OCI-LY1 (cell line): ENCODE data around the gene ANK3.

ENCODE experiments used
- H2AFZ ChIP-seq: fragments of 200-600 bp; sonication (generic), shearing (Covaris generic); 2 replicates; pipeline ENCODE4 v1.6.0; 2014; ENCODE audit warnings: antibody characterized with exemption, mild to moderate bottlenecking, low read length
- H3F3A ChIP-seq: fragments of 200-600 bp; sonication (generic), shearing (Covaris generic); 2 replicates; pipeline ENCODE4 v1.6.0; 2014; ENCODE audit warnings: mild to moderate bottlenecking, antibody characterized with exemption, low read length, moderate library complexity; ENCODE audit not compliant: insufficient read depth
- H3K27ac ChIP-seq: fragments of 200-600 bp; sonication (generic); 2 replicates; pipeline ENCODE4 v1.5.1; 2014; ENCODE audit warnings: low read length, mixed run types, mild to moderate bottlenecking, low read depth; ENCODE audit not compliant: poor library complexity, severe bottlenecking
- H3K27me3 ChIP-seq: fragments of 200-600 bp; sonication (generic); 2 replicates; pipeline ENCODE4 v1.6.0; 2014; ENCODE audit warnings: antibody characterized with exemption, mild to moderate bottlenecking, low read length, moderate library complexity; ENCODE audit not compliant: insufficient read depth
- H3K36me3 ChIP-seq: fragments of 200-600 bp; sonication (generic); 2 replicates; pipeline ENCODE4 v1.6.1; 2014; ENCODE audit warnings: mild to moderate bottlenecking, antibody characterized with exemption, low read length, moderate library complexity, mixed read lengths; ENCODE audit not compliant: insufficient read depth
- H3K4me1 ChIP-seq: fragments of 200-600 bp; sonication (generic); 2 replicates; pipeline ENCODE4 v1.5.1; 2014; ENCODE audit warnings: mild to moderate bottlenecking, low read length, moderate library complexity; ENCODE audit not compliant: insufficient read depth, severe bottlenecking
- H3K4me2 ChIP-seq: fragments of 200-600 bp; sonication (generic), shearing (Covaris generic); 2 replicates; pipeline ENCODE4 v1.6.1; 2014; ENCODE audit warnings: low read length
- H3K4me3 ChIP-seq: fragments of 200-600 bp; sonication (generic); 2 replicates; pipeline ENCODE4 v1.5.1; 2014; ENCODE audit warnings: low read length, low read depth, mild to moderate bottlenecking, mixed read lengths; ENCODE audit not compliant: poor library complexity, severe bottlenecking
- H3K79me2 ChIP-seq: fragments of 200-600 bp; shearing (Covaris generic); 2 replicates; pipeline ENCODE4 v1.6.1; 2016; ENCODE audit warnings: mixed run types, low read length, mixed read lengths; ENCODE audit not compliant: insufficient read depth
- H3K9ac ChIP-seq: fragments of 200-600 bp; sonication (generic), shearing (Covaris generic); 2 replicates; pipeline ENCODE4 v1.6.1; 2014; ENCODE audit warnings: mild to moderate bottlenecking, low read length, mixed read lengths
- H3K9me2 ChIP-seq: fragments of 200-600 bp; sonication (generic), shearing (Covaris generic); 2 replicates; pipeline ENCODE4 v1.6.1; 2014; ENCODE audit warnings: low read depth, mild to moderate bottlenecking, low read length, mixed read lengths
- H3K9me3 ChIP-seq: fragments of 200-600 bp; shearing (Covaris generic); 2 replicates; pipeline ENCODE4 v1.6.1; 2014; ENCODE audit warnings: low read length, mixed read lengths
- H4K20me1 ChIP-seq: fragments of 200-600 bp; sonication (generic), shearing (Covaris generic); 2 replicates; pipeline ENCODE4 v1.6.0; 2016; ENCODE audit warnings: mild to moderate bottlenecking, low read length; ENCODE audit not compliant: insufficient read depth
- EZH2 ChIP-seq: fragments of 200-600 bp; sonication (generic), shearing (Covaris generic); IDR thresholded peaks from 2 replicates; pipeline ENCODE4 v1.8.0; 2017; ENCODE audit warnings: borderline replicate concordance, mixed run types, mild to moderate bottlenecking, antibody characterized with exemption, low read length, moderate library complexity, mixed read lengths
- TF ChIP-seq, protein P1 (sequence below): fragments of 200-600 bp; sonication (generic), shearing (Covaris generic); IDR thresholded peaks from 2 replicates; pipeline ENCODE4 v1.5.1; 2017; ENCODE audit warnings: mild to moderate bottlenecking, antibody characterized with exemption, low read length, moderate library complexity, mixed read lengths

ANK3 gene

GRCh38 chr10:60276232-60276631, 113.4 kb downstream of the ANK3 start:
- Histone ChIP-seq H3K4me1 (peaks cover 17% of the 10 kb centered on the region), H3K9ac (no peak overlapping the region), H3K27me3 (no peaks in the 10 kb centered on the region), H4K20me1 (no peaks in the 10 kb centered on the region), H2AFZ (no peak overlapping the region), H3K9me3 (peaks cover 15% of the 10 kb centered on the region; the same call in 1 of the 2 replicates), H3K4me2 (no peak overlapping the region), H3K79me2 (no peaks in the 10 kb centered on the region), H3K27ac (no peak overlapping the region), H3F3A (no peaks in the 10 kb centered on the region), H3K4me3 (no peak overlapping the region), H3K36me3 (peaks cover 62% of the 10 kb centered on the region), H3K9me2 (no peaks in the 10 kb centered on the region)
- no peak for TF ChIP-seq EZH2
- TF ChIP-seq, protein P1, sequence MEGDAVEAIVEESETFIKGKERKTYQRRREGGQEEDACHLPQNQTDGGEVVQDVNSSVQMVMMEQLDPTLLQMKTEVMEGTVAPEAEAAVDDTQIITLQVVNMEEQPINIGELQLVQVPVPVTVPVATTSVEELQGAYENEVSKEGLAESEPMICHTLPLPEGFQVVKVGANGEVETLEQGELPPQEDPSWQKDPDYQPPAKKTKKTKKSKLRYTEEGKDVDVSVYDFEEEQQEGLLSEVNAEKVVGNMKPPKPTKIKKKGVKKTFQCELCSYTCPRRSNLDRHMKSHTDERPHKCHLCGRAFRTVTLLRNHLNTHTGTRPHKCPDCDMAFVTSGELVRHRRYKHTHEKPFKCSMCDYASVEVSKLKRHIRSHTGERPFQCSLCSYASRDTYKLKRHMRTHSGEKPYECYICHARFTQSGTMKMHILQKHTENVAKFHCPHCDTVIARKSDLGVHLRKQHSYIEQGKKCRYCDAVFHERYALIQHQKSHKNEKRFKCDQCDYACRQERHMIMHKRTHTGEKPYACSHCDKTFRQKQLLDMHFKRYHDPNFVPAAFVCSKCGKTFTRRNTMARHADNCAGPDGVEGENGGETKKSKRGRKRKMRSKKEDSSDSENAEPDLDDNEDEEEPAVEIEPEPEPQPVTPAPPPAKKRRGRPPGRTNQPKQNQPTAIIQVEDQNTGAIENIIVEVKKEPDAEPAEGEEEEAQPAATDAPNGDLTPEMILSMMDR = no peak

DNA sequence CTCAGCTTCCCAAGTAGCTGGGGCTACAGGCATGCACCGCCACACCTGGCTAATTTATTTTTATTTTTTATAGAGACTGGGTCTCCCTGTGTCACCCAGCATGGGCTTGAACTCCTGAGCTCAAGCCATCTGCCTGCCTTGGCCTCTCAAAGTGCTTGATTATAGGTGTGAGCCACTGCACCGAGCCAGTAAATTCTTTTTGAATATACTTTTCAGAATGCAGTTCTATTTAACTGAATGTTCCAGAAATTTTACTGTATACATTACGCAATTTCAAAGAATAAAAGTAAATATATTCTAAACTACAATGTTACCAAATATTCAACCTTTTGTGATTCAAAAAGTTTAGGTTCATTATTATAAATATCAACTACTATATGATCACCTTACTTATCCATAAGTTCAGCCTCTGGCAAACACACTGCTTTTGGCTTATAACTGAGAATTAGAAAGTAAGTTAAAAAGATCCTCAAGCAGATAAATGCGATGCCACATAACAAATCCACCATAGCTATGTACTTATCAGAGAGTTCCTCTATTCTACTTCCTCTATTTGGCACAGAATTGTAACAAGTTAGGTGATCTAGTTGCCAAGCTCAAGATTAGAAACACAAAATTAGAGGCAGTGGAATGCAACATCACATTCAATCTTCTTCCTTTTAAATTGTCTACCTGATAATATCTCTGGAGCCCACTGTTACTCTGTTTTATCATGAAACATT, 118.2 kb downstream of the ANK3 start:
- Histone ChIP-seq H3K27me3 (no peaks in the 10 kb centered on the region), H3K4me2 (peak overlapping the region; percentile 1; the same call in 1 of the 2 replicates), H3K79me2 (no peaks in the 10 kb centered on the region), H3K27ac (peak overlapping the region; percentile 78), H3K4me1 (peaks cover 46% of the 10 kb centered on the region), H3K9ac (no peak overlapping the region), H3K9me2 (no peaks in the 10 kb centered on the region), H3K4me3 (no peak overlapping the region), H3K9me3 (peaks cover 15% of the 10 kb centered on the region; the same call in 1 of the 2 replicates), H2AFZ (peak overlapping the region; percentile 15; the same call in 1 of the 2 replicates), H3K36me3 (peaks cover 42% of the 10 kb centered on the region), H3F3A (no peaks in the 10 kb centered on the region), H4K20me1 (no peaks in the 10 kb centered on the region)
- no peak for TF ChIP-seq EZH2
- TF ChIP-seq, protein P1 = no peak

DNA sequence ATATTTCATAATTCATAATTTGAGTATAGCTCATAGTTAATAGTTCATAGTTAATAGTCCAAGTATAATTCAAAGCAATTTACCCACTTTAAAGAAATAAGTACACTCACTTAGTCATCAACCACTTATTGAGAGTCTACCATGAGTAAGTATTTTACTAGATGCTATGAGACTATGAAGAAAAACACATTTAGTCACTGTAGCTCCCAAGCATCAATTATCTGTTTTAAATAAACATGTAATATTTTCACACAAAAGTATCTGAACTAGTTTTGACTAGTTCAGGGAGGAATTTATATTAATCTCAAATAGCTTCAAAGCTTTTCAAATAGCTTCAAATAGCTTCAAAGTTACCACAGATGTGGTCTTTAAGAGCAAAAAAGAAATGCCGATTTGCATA, 119.2 kb downstream of the ANK3 start:
- Histone ChIP-seq H3K4me2 (no peak overlapping the region), H3K27ac (peak overlapping the region; percentile 78)

More for the DNA sequence above, 119.2 kb downstream of the ANK3 start:
- no peaks in the 10 kb centered on the region for H3F3A ChIP-seq
- H3K4me1 ChIP-seq = peaks cover 57% of the 10 kb centered on the region
- H3K9me3 ChIP-seq = peaks cover 15% of the 10 kb centered on the region; the same call in 1 of the 2 replicates
- H2AFZ ChIP-seq = peak overlapping the region; percentile 42; the same call in 1 of the 2 replicates
- H3K79me2 ChIP-seq = no peaks in the 10 kb centered on the region
- TF ChIP-seq, protein P1 = no peak
- no peak for TF ChIP-seq EZH2
- H3K9ac ChIP-seq = no peak overlapping the region
- no peak overlapping the region for H3K4me3 ChIP-seq
- peaks cover 32% of the 10 kb centered on the region for H3K36me3 ChIP-seq
- no peaks in the 10 kb centered on the region for H4K20me1 ChIP-seq
- H3K27me3 ChIP-seq = no peaks in the 10 kb centered on the region
- H3K9me2 ChIP-seq = no peaks in the 10 kb centered on the region
